GM10847 (cell line): ENCODE results near the gene TRIM45.

ENCODE experiments used
- POLR2A ChIP-seq: IDR thresholded peaks from 2 replicates; pipeline ENCODE4 v1.6.1; 2011; ENCODE audit not compliant: insufficient read length; ENCODE audit errors: extremely low read depth

TRIM45 gene

GRCh38 chr1:117113199-117113598 lies 8.3 kb downstream of the TRIM45 start:
- no peak for TF ChIP-seq POLR2A

- no peak for TF ChIP-seq POLR2A
Observed at GRCh38 chr1:117112047-117112717, 9.4 kb downstream of the TRIM45 start.

GRCh38 chr1:117110774-117111173 lies 10.8 kb downstream of the TRIM45 start:
- no peak for TF ChIP-seq POLR2A

GRCh38 chr1:117107364-117107763 lies 14.2 kb downstream of the TRIM45 start:
- no peak for TF ChIP-seq POLR2A

- no peak for TF ChIP-seq POLR2A
Observed at GRCh38 chr1:117106478-117106877, 15.1 kb downstream of the TRIM45 start.

- TF ChIP-seq POLR2A = no peak
Observed at GRCh38 chr1:117105722-117106121, 15.8 kb downstream of the TRIM45 start.

- no peak for TF ChIP-seq POLR2A
Observed at GRCh38 chr1:117104986-117105385, 16.6 kb downstream of the TRIM45 start.

GRCh38 chr1:117101334-117101733 lies 20.2 kb downstream of the TRIM45 start:
- TF ChIP-seq POLR2A = no peak

- TF ChIP-seq POLR2A = no peak
Observed at GRCh38 chr1:117098287-117098890, 23.2 kb downstream of the TRIM45 start.

GRCh38 chr1:117097443-117097842 lies 24.1 kb downstream of the TRIM45 start:
- TF ChIP-seq POLR2A = no peak

GRCh38 chr1:117096951-117097408 lies 24.6 kb downstream of the TRIM45 start:
- TF ChIP-seq POLR2A = no peak

GRCh38 chr1:117094841-117095604 lies 26.5 kb downstream of the TRIM45 start:
- no peak for TF ChIP-seq POLR2A

GRCh38 chr1:117093870-117094621 lies 27.5 kb downstream of the TRIM45 start:
- TF ChIP-seq POLR2A = no peak

- no peak for TF ChIP-seq POLR2A
Observed at GRCh38 chr1:117093091-117093534, 28.4 kb downstream of the TRIM45 start.

GRCh38 chr1:117092594-117092993 lies 29.0 kb downstream of the TRIM45 start:
- TF ChIP-seq POLR2A = no peak
